Breast epithelium (tissue), 3 donors: ENCODE data around the gene GRHL3.

ENCODE experiments used
- POLR2A ChIP-seq: fragments of 450-650 bp; IDR thresholded peaks from one replicate; pipeline ENCODE4 v1.6.1; 2016; ENCODE audit warnings: antibody characterized with exemption, mild to moderate bottlenecking, moderate library complexity
- TF ChIP-seq, protein P1 (sequence below), 3 donors: fragments of 450-650 bp; IDR thresholded peaks; one replicate each; pipeline ENCODE4 v1.5.1; 2016 to 2017; ENCODE audit warnings: antibody characterized with exemption in 3 of 3, mild to moderate bottlenecking in 3 of 3, moderate library complexity in 3 of 3

DNA sequence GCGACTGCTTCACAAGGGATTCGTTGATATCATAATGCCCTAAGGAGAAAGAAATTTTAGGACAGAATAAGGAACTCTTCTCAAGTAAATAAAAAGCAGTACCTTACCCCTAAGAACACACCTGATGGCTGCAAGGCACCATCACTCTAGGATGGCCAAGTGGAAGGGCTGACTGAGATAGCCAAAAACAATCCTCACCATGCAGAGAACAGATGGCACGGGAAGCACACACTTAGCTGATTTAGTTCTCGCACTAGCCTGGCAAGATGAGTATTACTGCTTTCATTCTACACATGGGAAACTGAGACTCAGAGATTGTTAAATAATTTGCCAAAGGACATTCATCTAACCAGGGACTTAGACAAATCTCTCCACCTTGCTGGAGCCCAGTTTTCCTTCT, 50.6 kb downstream of the GRHL3 start:
- TF ChIP-seq, protein P1, sequence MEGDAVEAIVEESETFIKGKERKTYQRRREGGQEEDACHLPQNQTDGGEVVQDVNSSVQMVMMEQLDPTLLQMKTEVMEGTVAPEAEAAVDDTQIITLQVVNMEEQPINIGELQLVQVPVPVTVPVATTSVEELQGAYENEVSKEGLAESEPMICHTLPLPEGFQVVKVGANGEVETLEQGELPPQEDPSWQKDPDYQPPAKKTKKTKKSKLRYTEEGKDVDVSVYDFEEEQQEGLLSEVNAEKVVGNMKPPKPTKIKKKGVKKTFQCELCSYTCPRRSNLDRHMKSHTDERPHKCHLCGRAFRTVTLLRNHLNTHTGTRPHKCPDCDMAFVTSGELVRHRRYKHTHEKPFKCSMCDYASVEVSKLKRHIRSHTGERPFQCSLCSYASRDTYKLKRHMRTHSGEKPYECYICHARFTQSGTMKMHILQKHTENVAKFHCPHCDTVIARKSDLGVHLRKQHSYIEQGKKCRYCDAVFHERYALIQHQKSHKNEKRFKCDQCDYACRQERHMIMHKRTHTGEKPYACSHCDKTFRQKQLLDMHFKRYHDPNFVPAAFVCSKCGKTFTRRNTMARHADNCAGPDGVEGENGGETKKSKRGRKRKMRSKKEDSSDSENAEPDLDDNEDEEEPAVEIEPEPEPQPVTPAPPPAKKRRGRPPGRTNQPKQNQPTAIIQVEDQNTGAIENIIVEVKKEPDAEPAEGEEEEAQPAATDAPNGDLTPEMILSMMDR (IDR thresholded peaks at IDR 0.05): no peak
- TF ChIP-seq POLR2A: no peak
